Measurements from ENCODE around the gene CD160.

DNA sequence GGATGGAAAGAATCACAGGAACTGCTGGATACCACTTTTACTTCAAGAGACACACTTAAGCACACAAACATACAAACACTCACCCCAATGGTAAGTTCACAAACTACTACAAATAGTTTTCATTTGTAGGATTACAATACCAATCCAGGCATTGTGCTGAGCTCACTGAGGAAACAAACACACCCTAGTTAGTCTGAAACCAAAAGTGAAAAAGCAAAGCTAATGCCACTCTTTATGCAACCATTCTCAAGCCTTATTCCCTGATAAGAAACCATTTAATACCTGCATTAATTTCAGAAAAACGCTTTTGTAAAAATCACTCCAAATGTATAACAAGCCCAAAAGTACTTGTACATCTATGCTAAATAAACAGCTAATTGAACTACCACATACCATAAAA lies 66.2 kb downstream of the CD160 start:
- TF ChIP-seq CTCF (conservative IDR thresholded peaks at IDR 0.05), result no peak
- TF ChIP-seq EZH2 (IDR thresholded peaks at IDR 0.05; ENCODE audit: low read depth), result no peak
